HUES6 (cell line): ENCODE data around the gene OR7D2.

ENCODE experiments used
- H3K27ac ChIP-seq: 2 replicates; pipeline ENCODE4 v1.7.0; 2013; ENCODE audit warnings: low read depth, mild to moderate bottlenecking, low read length, inconsistent platforms
- H3K27me3 ChIP-seq: 2 replicates; pipeline ENCODE4 v1.6.1; 2013; ENCODE audit warnings: low read length; ENCODE audit not compliant: control insufficient read depth, insufficient read depth
- H3K36me3 ChIP-seq: 2 replicates; pipeline ENCODE4 v1.6.1; 2013; ENCODE audit warnings: low read length; ENCODE audit not compliant: control insufficient read depth, insufficient read depth
- H3K4me1 ChIP-seq: 2 replicates; pipeline ENCODE4 v1.6.1; 2013; ENCODE audit warnings: low read length; ENCODE audit not compliant: control insufficient read depth, insufficient read depth
- H3K4me3 ChIP-seq: 2 replicates; pipeline ENCODE4 v1.5.1; 2013; ENCODE audit warnings: low read depth, low read length
- H3K9ac ChIP-seq: one replicate; pipeline ENCODE4 v1.6.1; 2013; ENCODE audit warnings: mild to moderate bottlenecking, low read length
- H3K9me3 ChIP-seq: 2 replicates; pipeline ENCODE4 v1.6.1; 2013; ENCODE audit warnings: low read depth, low read length; ENCODE audit not compliant: control insufficient read depth, insufficient read depth

Gene OR7D2

DNA sequence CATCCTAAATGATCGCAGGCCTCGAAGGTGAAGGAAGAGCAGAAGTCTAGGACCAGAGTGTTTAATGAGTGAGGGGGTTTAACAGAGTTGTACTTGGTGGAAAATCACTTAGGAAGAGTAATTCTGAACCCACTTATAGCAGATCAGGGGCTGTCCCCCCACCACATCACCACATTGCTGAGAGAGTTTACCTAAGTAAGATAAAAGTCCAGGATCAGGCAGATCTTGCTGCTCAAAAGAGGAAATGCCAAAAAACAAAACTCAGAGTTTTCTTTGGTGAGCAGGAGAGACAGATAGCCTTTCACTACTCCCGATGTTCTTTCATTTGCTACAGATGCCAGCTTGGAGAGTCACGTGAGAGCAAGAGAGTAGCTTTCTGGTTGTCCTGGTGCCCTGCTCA lies 23.2 kb upstream of the OR7D2 start:
- H3K27ac ChIP-seq, result no peak overlapping the region
- H3K9me3 ChIP-seq, result peaks cover 65% of the 10 kb centered on the region
- no peaks in the 10 kb centered on the region for H3K4me1 ChIP-seq
- no peak overlapping the region for H3K4me3 ChIP-seq
- peaks cover 93% of the 10 kb centered on the region for H3K36me3 ChIP-seq
- no peak overlapping the region for H3K9ac ChIP-seq
- no peaks in the 10 kb centered on the region for H3K27me3 ChIP-seq

DNA sequence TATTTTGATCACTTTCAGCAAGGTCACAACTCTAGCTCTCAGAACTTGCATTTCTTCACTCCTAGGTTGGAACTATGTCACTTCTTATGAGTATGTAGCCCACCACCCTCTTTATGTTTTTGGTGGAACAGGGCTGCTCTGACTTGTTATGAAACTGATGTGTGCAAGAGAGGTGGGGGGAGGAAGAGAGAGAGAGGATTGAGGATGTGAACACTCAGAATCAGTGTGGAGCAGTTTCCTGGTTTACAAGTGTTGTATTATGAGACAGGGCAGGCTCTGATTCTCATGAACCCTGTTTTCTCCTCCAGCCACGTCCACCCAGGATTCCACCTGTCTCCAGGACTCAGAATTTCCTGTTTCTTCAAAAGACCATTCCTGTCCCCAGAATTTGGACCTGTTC lies 22.5 kb upstream of the OR7D2 start:
- Histone ChIP-seq H3K27ac (no peak overlapping the region), H3K9me3 (peaks cover 66% of the 10 kb centered on the region), H3K4me3 (no peak overlapping the region), H3K9ac (no peak overlapping the region), H3K27me3 (no peaks in the 10 kb centered on the region), H3K4me1 (no peaks in the 10 kb centered on the region), H3K36me3 (peaks cover 94% of the 10 kb centered on the region)

DNA sequence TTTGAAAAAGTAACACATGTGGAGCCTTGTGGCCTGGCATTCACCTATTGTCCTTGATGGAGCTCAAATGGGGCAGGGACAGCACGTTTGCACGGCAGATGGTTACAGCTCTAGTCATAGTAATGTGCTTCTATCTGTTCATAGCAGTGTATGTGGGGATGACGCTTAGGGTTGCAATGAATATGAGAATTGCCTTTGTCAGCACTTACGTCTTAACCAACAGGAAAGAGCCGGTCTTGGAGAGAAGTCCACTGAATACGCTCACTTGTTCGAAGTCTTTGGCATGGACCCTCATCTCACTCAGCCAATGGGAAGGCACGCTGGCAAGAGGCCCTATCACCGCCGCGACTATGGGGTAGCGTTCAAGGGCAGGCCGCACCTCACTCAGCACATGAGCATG lies 18.9 kb upstream of the OR7D2 start:
- H3K36me3 ChIP-seq, result peaks cover 95% of the 10 kb centered on the region

GRCh38 chr19:9161427-9161826 lies 17.4 kb upstream of the OR7D2 start:
- peaks cover 41% of the 10 kb centered on the region for H3K9me3 ChIP-seq
- H3K36me3 ChIP-seq, result peaks cover 84% of the 10 kb centered on the region
- H3K4me3 ChIP-seq, result no peak overlapping the region
- H3K9ac ChIP-seq, result no peak overlapping the region
- H3K4me1 ChIP-seq, result no peaks in the 10 kb centered on the region
- H3K27me3 ChIP-seq, result no peaks in the 10 kb centered on the region
- no peak overlapping the region for H3K27ac ChIP-seq

More for the DNA sequence above, 18.9 kb upstream of the OR7D2 start:
- Histone ChIP-seq H3K4me3 (no peak overlapping the region), H3K9me3 (peaks cover 50% of the 10 kb centered on the region), H3K27ac (no peak overlapping the region), H3K27me3 (no peaks in the 10 kb centered on the region), H3K9ac (no peak overlapping the region), H3K4me1 (no peaks in the 10 kb centered on the region)

GRCh38 chr19:9165261-9165660 lies 13.5 kb upstream of the OR7D2 start:
- no peaks in the 10 kb centered on the region for H3K4me1 ChIP-seq
- no peak overlapping the region for H3K27ac ChIP-seq
- no peak overlapping the region for H3K9ac ChIP-seq
- no peaks in the 10 kb centered on the region for H3K27me3 ChIP-seq
- H3K4me3 ChIP-seq, result no peak overlapping the region
- peaks cover 23% of the 10 kb centered on the region for H3K9me3 ChIP-seq
- peaks cover 47% of the 10 kb centered on the region for H3K36me3 ChIP-seq

DNA sequence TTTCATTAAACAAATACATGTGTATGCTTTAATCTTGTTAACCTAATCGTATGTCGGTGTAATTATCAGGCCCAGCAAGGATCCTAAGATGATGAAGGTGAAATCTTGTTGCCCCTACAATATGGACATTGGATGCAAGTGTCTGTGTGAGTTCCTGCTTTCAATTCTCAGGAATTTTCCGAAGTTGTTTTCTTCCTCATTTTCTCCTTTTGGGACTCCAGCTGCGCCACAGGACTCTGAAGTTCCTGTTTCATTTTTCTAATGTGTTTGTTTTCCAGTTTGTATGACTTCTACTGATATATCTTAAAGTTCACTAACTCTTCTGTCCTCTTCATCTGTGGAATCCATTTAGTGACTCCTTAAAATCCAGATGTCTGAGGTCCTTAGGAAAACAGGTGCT lies 11.9 kb upstream of the OR7D2 start:
- H3K4me3 ChIP-seq, result no peak overlapping the region
- peaks cover 31% of the 10 kb centered on the region for H3K36me3 ChIP-seq
- no peak overlapping the region for H3K9ac ChIP-seq
- no peaks in the 10 kb centered on the region for H3K4me1 ChIP-seq
- peaks cover 8% of the 10 kb centered on the region; the same call in 1 of the 2 replicates for H3K9me3 ChIP-seq
- no peaks in the 10 kb centered on the region for H3K27me3 ChIP-seq
- no peak overlapping the region for H3K27ac ChIP-seq

GRCh38 chr19:9171393-9171991 lies 7.3 kb upstream of the OR7D2 start:
- no peak overlapping the region for H3K9ac ChIP-seq
- H3K9me3 ChIP-seq, result peaks cover 11% of the 10 kb centered on the region; the same call in 1 of the 2 replicates
- H3K27ac ChIP-seq, result no peak overlapping the region
- H3K36me3 ChIP-seq, result no peaks in the 10 kb centered on the region
- no peaks in the 10 kb centered on the region for H3K4me1 ChIP-seq
- no peak overlapping the region for H3K4me3 ChIP-seq
- no peaks in the 10 kb centered on the region for H3K27me3 ChIP-seq

GRCh38 chr19:9175326-9175725 lies 3.5 kb upstream of the OR7D2 start:
- H3K4me1 ChIP-seq, result no peaks in the 10 kb centered on the region
- H3K27me3 ChIP-seq, result no peaks in the 10 kb centered on the region; the same call in 1 of the 2 replicates
- H3K27ac ChIP-seq, result no peak overlapping the region
- no peak overlapping the region for H3K4me3 ChIP-seq
- no peaks in the 10 kb centered on the region for H3K36me3 ChIP-seq
- no peak overlapping the region for H3K9ac ChIP-seq
- peaks cover 15% of the 10 kb centered on the region; the same call in 1 of the 2 replicates for H3K9me3 ChIP-seq

- Histone ChIP-seq H3K9ac (no peak overlapping the region), H3K27me3 (no peaks in the 10 kb centered on the region; the same call in 1 of the 2 replicates), H3K36me3 (no peaks in the 10 kb centered on the region), H3K4me1 (no peaks in the 10 kb centered on the region), H3K9me3 (peaks cover 29% of the 10 kb centered on the region), H3K27ac (no peak overlapping the region), H3K4me3 (no peak overlapping the region)
Observed at GRCh38 chr19:9183000-9183399, 4.2 kb downstream of the OR7D2 start.

DNA sequence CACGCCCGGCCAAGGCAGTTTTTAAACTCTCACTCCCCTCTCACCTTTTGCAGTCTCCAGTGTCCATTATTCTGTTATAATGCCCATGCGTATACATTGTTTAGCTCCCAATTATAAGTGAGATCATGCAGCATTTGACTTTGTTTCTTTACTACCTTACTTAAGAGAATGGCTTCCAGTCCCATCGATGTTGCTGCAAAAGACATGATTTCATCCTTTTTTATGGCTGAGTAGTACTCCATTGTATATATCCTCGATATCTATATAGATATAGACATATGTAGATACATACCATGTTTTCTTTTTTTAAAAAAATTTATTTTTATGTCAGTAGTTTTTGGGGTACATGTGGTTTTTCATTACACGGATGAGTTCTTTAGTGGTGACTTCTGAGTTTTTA lies 8.4 kb downstream of the OR7D2 start:
- no peaks in the 10 kb centered on the region for H3K36me3 ChIP-seq
- H3K9me3 ChIP-seq, result peaks cover 43% of the 10 kb centered on the region
- peaks cover 11% of the 10 kb centered on the region; the same call in 1 of the 2 replicates for H3K4me1 ChIP-seq
- no peak overlapping the region for H3K27ac ChIP-seq
- no peak overlapping the region for H3K4me3 ChIP-seq
- H3K27me3 ChIP-seq, result no peaks in the 10 kb centered on the region
- H3K9ac ChIP-seq, result no peak overlapping the region

GRCh38 chr19:9189535-9189934 lies 10.8 kb downstream of the OR7D2 start:
- Histone ChIP-seq H3K36me3 (no peaks in the 10 kb centered on the region), H3K4me3 (no peak overlapping the region; the same call in 1 of the 2 replicates), H3K9ac (peak overlapping the region; percentile 66), H3K27me3 (no peaks in the 10 kb centered on the region), H3K27ac (peak overlapping the region; percentile 74; the same call in 1 of the 2 replicates), H3K4me1 (peaks cover 11% of the 10 kb centered on the region; the same call in 1 of the 2 replicates), H3K9me3 (peaks cover 49% of the 10 kb centered on the region)
